H1 (cell line): ENCODE data around the gene ATOH8. TPM values are rescaled to one million over a fixed set of nuclear protein-coding genes. Genes with fewer than 3 reads are reported as not detected.

Source experiments
- CTCF ChIA-PET: fragments of 300-600 bp; sonication (Branson Sonifier 250); formaldehyde crosslinking; loops from one replicate; lab custom pipeline; 2021; ENCODE audit not compliant: partially characterized antibody; lab: Charles Lee
- POLR2A ChIA-PET: fragments of 300-600 bp; sonication (Branson Sonifier 250); formaldehyde crosslinking; loops from one replicate; lab custom pipeline; 2021; ENCODE audit warnings: inconsistent platforms; ENCODE audit not compliant: partially characterized antibody; lab: Charles Lee
- DNase-seq, 2 experiments: peaks; one replicate each; pipeline versions ENCODE4 v3.0.0 to v3.0.0-alpha.2; 2010 to 2022; ENCODE audit warnings: low spot score in 2 of 2, low read depth in 1 of 2, mixed read lengths in 1 of 2
- FAIRE-seq: peaks from 2 replicates; lab custom pipeline; 2011; peaks lifted over from hg19 to GRCh38; lab: Jason Lieb, UNC
- H2AFZ ChIP-seq: 2 replicates; pipeline ENCODE4 v1.8.1; 2012; ENCODE audit warnings: low read length, inconsistent platforms
- H2AK5ac ChIP-seq: 2 replicates; pipeline ENCODE4 v1.6.1; 2013; ENCODE audit warnings: low read depth, low read length
- H2BK120ac ChIP-seq: replicated peaks from 2 replicates; pipeline ENCODE3; 2013; ENCODE audit warnings: low read depth, low read length, inconsistent platforms
- H2BK12ac ChIP-seq: 2 replicates; pipeline ENCODE4 v1.6.1; 2013; ENCODE audit warnings: low read depth, low read length
- H2BK15ac ChIP-seq: 2 replicates; pipeline ENCODE4 v1.6.1; 2013; ENCODE audit warnings: low read length
- H2BK20ac ChIP-seq: 2 replicates; pipeline ENCODE4 v1.6.1; 2013; ENCODE audit warnings: low read length
- H2BK5ac ChIP-seq: 2 replicates; pipeline ENCODE4 v1.6.1; 2013; ENCODE audit warnings: low read depth, low read length
- H3K14ac ChIP-seq: 2 replicates; pipeline ENCODE4 v1.6.1; 2013; ENCODE audit warnings: inconsistent platforms; ENCODE audit not compliant: insufficient read length
- H3K18ac ChIP-seq: 2 replicates; pipeline ENCODE4 v1.6.1; 2013; ENCODE audit warnings: low read length; ENCODE audit errors: extremely low read depth
- H3K23ac ChIP-seq: 2 replicates; pipeline ENCODE4 v1.6.1; 2013; ENCODE audit warnings: inconsistent platforms; ENCODE audit not compliant: insufficient read length
- H3K23me2 ChIP-seq: 2 replicates; pipeline ENCODE4 v1.6.1; 2013; ENCODE audit warnings: low read depth, low read length
- H3K27ac ChIP-seq: 2 replicates; pipeline ENCODE4 v1.6.1; 2011; ENCODE audit warnings: low read depth, low read length, inconsistent platforms
- H3K27me3 ChIP-seq, 4 experiments: replicated peaks in 1 of 4; 1 replicate in 1 of 4; 2 replicates in 3 of 4; pipeline versions ENCODE4 v1.6.1 to v1.8.1; 2011 to 2013; ENCODE audit warnings: low read length in 3 of 4, mild to moderate bottlenecking in 3 of 4, inconsistent platforms in 2 of 4, mixed read lengths in 2 of 4, moderate library complexity in 1 of 4; ENCODE audit not compliant: control insufficient read depth in 3 of 4, insufficient read depth in 3 of 4; ENCODE audit errors: extremely low read depth in 1 of 4
- H3K36me3 ChIP-seq, 4 experiments: 2 replicates each; pipeline versions ENCODE4 v1.6.1 to v1.8.1; 2011 to 2013; ENCODE audit warnings: mild to moderate bottlenecking in 4 of 4, low read length in 3 of 4, moderate library complexity in 2 of 4, control low read depth in 1 of 4, inconsistent platforms in 1 of 4; ENCODE audit not compliant: insufficient read depth in 4 of 4, control insufficient read depth in 2 of 4
- H3K4ac ChIP-seq: replicated peaks from 2 replicates; pipeline ENCODE3; 2013; ENCODE audit warnings: low read length, low read depth, mixed read lengths, inconsistent platforms; ENCODE audit not compliant: insufficient read length
- H3K4me1 ChIP-seq, 4 experiments: replicated peaks in 1 of 4; 1 replicate in 1 of 4; 2 replicates in 3 of 4; pipeline versions ENCODE4 v1.6.1 to v1.8.1; 2011 to 2013; ENCODE audit warnings: low read length in 3 of 4, inconsistent platforms in 2 of 4, mixed read lengths in 1 of 4; ENCODE audit not compliant: insufficient read depth in 4 of 4, control insufficient read depth in 3 of 4
- H3K4me2 ChIP-seq, 2 experiments: 2 replicates each; pipeline versions ENCODE4 v1.6.1 to v1.8.1; 2011 to 2013; ENCODE audit warnings: low read depth in 2 of 2, low read length in 2 of 2, control low read depth in 1 of 2, inconsistent platforms in 1 of 2, mild to moderate bottlenecking in 1 of 2; ENCODE audit not compliant: insufficient read depth in 1 of 2
- H3K4me3 ChIP-seq, 4 experiments: fragments of 200-600, 300-600 bp in 1 of 4; sonication (generic), shearing (Covaris generic), sonication (Bioruptor Twin) in 1 of 4; 2 replicates each; pipeline versions ENCODE4 v1.5.1 to v1.8.1; 2011 to 2016; ENCODE audit warnings: low read length in 4 of 4, low read depth in 3 of 4, control low read depth in 2 of 4, inconsistent platforms in 2 of 4, mild to moderate bottlenecking in 2 of 4, mixed read lengths in 1 of 4, moderate library complexity in 1 of 4; ENCODE audit not compliant: insufficient read depth in 2 of 4; ENCODE audit errors: extremely low read depth in 1 of 4
- H3K56ac ChIP-seq: replicated peaks from 2 replicates; pipeline ENCODE3; 2013; ENCODE audit warnings: low read depth, mild to moderate bottlenecking, mixed read lengths, low read length, inconsistent platforms; ENCODE audit not compliant: insufficient read length
- H3K79me1 ChIP-seq: 2 replicates; pipeline ENCODE4 v1.6.1; 2013; ENCODE audit warnings: low read depth, low read length, control low read depth
- H3K79me2 ChIP-seq, 2 experiments: 2 replicates each; pipeline versions ENCODE4 v1.6.1 to v1.8.1; 2012 to 2013; ENCODE audit warnings: low read length in 2 of 2, mild to moderate bottlenecking in 2 of 2, inconsistent platforms in 1 of 2; ENCODE audit not compliant: insufficient read depth in 2 of 2, control insufficient read depth in 1 of 2
- H3K9ac ChIP-seq, 4 experiments: replicated peaks in 1 of 4; 1 replicate in 1 of 4; 2 replicates in 3 of 4; pipeline versions ENCODE4 v1.6.1 to v1.8.1; 2011 to 2013; ENCODE audit warnings: low read depth in 3 of 4, low read length in 3 of 4, control low read depth in 2 of 4, mild to moderate bottlenecking in 2 of 4, moderate library complexity in 2 of 4, inconsistent platforms in 1 of 4; ENCODE audit errors: extremely low read depth in 1 of 4
- H3K9me3 ChIP-seq, 2 experiments: 2 replicates each; pipeline versions ENCODE4 v1.6.1 to v1.8.1; 2012 to 2013; ENCODE audit warnings: mild to moderate bottlenecking in 2 of 2, moderate library complexity in 2 of 2, control low read depth in 1 of 2, inconsistent platforms in 1 of 2, low read depth in 1 of 2, low read length in 1 of 2, mixed read lengths in 1 of 2; ENCODE audit not compliant: insufficient read depth in 2 of 2
- H4K20me1 ChIP-seq, 2 experiments: replicated peaks in 1 of 2; 2 replicates each; pipeline versions ENCODE3 to v1.8.1; 2011 to 2013; ENCODE audit warnings: inconsistent platforms in 2 of 2, low read length in 2 of 2, mild to moderate bottlenecking in 1 of 2; ENCODE audit not compliant: insufficient read depth in 2 of 2, control insufficient read depth in 1 of 2
- H4K5ac ChIP-seq: 2 replicates; pipeline ENCODE4 v1.6.1; 2013; ENCODE audit warnings: low read length, low read depth, mixed read lengths, inconsistent platforms; ENCODE audit not compliant: insufficient read length
- H4K8ac ChIP-seq: 2 replicates; pipeline ENCODE4 v1.8.0; 2013; ENCODE audit warnings: mild to moderate bottlenecking, moderate library complexity, low read length, inconsistent platforms; ENCODE audit not compliant: insufficient read depth; ENCODE audit errors: extremely low read depth
- H4K91ac ChIP-seq: replicated peaks from 2 replicates; pipeline ENCODE3; 2013; ENCODE audit warnings: low read length, mixed read lengths, inconsistent platforms; ENCODE audit not compliant: insufficient read length
- CTBP2 ChIP-seq: IDR thresholded peaks from 2 replicates; pipeline ENCODE4 v1.7.0; 2011; ENCODE audit warnings: borderline replicate concordance, mild to moderate bottlenecking, moderate library complexity, mixed read lengths, low read length; ENCODE audit not compliant: insufficient read depth, insufficient read length
- EZH2 ChIP-seq: fragments of 200-600 bp; sonication (generic); IDR thresholded peaks from 2 replicates; pipeline ENCODE4 v1.7.1; 2012; ENCODE audit warnings: low read depth, mild to moderate bottlenecking, moderate library complexity, low read length, inconsistent platforms; ENCODE audit not compliant: severe bottlenecking
- NRF1 ChIP-seq: IDR thresholded peaks from 2 replicates; pipeline ENCODE4 v1.6.1; 2011; ENCODE audit warnings: mild to moderate bottlenecking, low read depth, low read length, improper control_type of control experiment
- WGBS, 2 experiments: shearing (Covaris generic) in 1 of 2; methylation state at CpG; one replicate each; pipeline versions ENCODE4 v1.1.6 to v1.1.7; 2013 to 2015; ENCODE audit warnings: low lambda C conversion rate in 2 of 2, mixed read lengths in 2 of 2, inconsistent platforms in 1 of 2, low coverage in 1 of 2, missing lambda C conversion rate in 1 of 2; ENCODE audit not compliant: insufficient replicate concordance in 2 of 2, insufficient coverage in 1 of 2, insufficient read length in 1 of 2; ENCODE audit errors: extremely low coverage in 1 of 2, missing lambda C conversion rate in 1 of 2; 5-methylcytosine and 5-hydroxymethylcytosine counted together
- polyA plus RNA-seq, 7 experiments: library from polyadenylated mRNA; depleted of rRNA in 3 of 7; stranded (reverse) in 5 of 7; unstranded in 2 of 7; fragments of >200 nt in 5 of 7; fragments of 200-250 nt in 2 of 7; gene quantifications; 1 replicate in 5 of 7; 2 replicates in 1 of 7; 4 replicates in 1 of 7; pipeline versions ENCODE4 v1.2.1 to v1.2.3, GENCODE V29; 2011 to 2013; ENCODE audit warnings: missing spikeins in 2 of 7, mixed read lengths in 2 of 7
- total RNA-seq: library from RNA; stranded (reverse); fragmentation: NEBNext Ultra II Directional; extraction: Animal tissue kit (Norgen Biotek cat#: 25700); gene quantifications from 2 replicates; pipeline ENCODE4 v1.2.1, GENCODE V29; 2021
- TF ChIP-seq, protein P1 (sequence below): IDR thresholded peaks from 2 replicates; pipeline ENCODE4 v1.6.1; 2011; ENCODE audit warnings: low read depth, mild to moderate bottlenecking, low read length; ENCODE audit not compliant: insufficient read depth

ATOH8 gene
- total and polyA plus RNA-seq, 2 of the 8 experiments (the other 6 are each of a cell fraction or from before 2014, with no cell fraction given), result 0.50 to 0.53 TPM

DNA sequence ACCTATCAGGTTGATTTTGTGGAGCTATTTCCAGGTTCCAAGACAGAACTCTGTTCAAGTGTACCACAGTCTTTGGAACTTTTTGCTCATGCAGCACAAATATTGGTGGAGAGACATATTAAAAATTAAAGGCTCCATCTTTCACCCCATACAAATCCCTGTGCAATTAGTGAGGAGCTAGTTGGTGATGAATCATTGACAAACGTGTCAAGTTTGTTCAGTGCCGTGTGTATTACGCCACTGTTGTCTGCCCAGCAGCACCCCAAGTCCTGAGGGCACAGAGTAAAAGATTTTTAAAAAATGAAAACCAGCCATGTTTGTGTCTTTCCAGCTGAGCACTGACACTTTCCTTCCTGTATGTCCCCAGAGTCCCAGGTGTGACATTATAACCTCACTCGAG lies 9.3 kb downstream of the ATOH8 start:
- no peaks in the 10 kb centered on the region for H3K79me2 ChIP-seq
- FAIRE-seq, result no peak

More for the DNA sequence above, 9.3 kb downstream of the ATOH8 start:
- H3K9me3 ChIP-seq, result no peaks in the 10 kb centered on the region
- H2AK5ac ChIP-seq, result no peak overlapping the region
- DNase-seq, result no peak
- WGBS, 2 experiments, result 89% methylated on average over 4 of the region's 4 CpGs; no CpG with 5 or more reads in 1 of the 2 experiments
- no peak overlapping the region for H3K9ac ChIP-seq
- H3K27me3 ChIP-seq, result peaks cover 0 to 29% (median 21%) of the 10 kb centered on the region in 4 experiments; a peak in 6 of 7 replicates
- no peak overlapping the region for H2AFZ ChIP-seq
- POLR2A ChIA-PET, result interaction anchor here (1.0 to 4.4 kb wide), 4 partner anchors 9 to 12 kb away, joined by 3 to 17 read pairs (median 4); partner anchors contain the start of gene ATOH8
- no peak overlapping the region for H3K18ac ChIP-seq
- H4K8ac ChIP-seq, result no peak overlapping the region
- no peak for TF ChIP-seq EZH2
- TF ChIP-seq, protein P1, sequence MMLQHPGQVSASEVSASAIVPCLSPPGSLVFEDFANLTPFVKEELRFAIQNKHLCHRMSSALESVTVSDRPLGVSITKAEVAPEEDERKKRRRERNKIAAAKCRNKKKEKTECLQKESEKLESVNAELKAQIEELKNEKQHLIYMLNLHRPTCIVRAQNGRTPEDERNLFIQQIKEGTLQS, result no peak
- no peak for TF ChIP-seq CTBP2
- TF ChIP-seq NRF1, result no peak
- no peak overlapping the region for H2BK120ac ChIP-seq
- no peak overlapping the region for H4K91ac ChIP-seq
- no peak overlapping the region for H2BK12ac ChIP-seq
- no peak overlapping the region for H4K5ac ChIP-seq
- H3K4me1 ChIP-seq, result peaks cover 5 to 22% (median 16%) of the 10 kb centered on the region in 4 experiments
- no peaks in the 10 kb centered on the region for H3K36me3 ChIP-seq
- no peak overlapping the region for H3K4me3 ChIP-seq
- H3K56ac ChIP-seq, result no peak overlapping the region
- no peak overlapping the region for H3K23ac ChIP-seq
- H2BK15ac ChIP-seq, result no peak overlapping the region
- H3K4ac ChIP-seq, result no peak overlapping the region
- no peak overlapping the region for H3K27ac ChIP-seq
- no peaks in the 10 kb centered on the region for H3K79me1 ChIP-seq
- H3K23me2 ChIP-seq, result peaks cover 8% of the 10 kb centered on the region; the same call in 1 of the 2 replicates
- CTCF ChIA-PET, result interaction anchor here (0.6 to 47.8 kb wide), 8 partner anchors 9 to 506 kb away, joined by 3 to 986 read pairs (median 7); partner anchors contain the start of gene ATOH8
- no peaks in the 10 kb centered on the region for H4K20me1 ChIP-seq
- no peak overlapping the region for H3K4me2 ChIP-seq
- no peak overlapping the region for H3K14ac ChIP-seq
- H2BK20ac ChIP-seq, result no peak overlapping the region
- H2BK5ac ChIP-seq, result no peak overlapping the region
